Lower lobe of right lung (tissue), 2 donors: ENCODE measurements around the gene TDRD1. TPM values are rescaled to one million over a fixed set of nuclear protein-coding genes. Genes with fewer than 3 reads are reported as not detected.

Experiments used
- ATAC-seq, 2 donors: fragments of 200-7000 bp; cut with Tn5 transposase; one replicate each; pipeline ENCODE4 v1.9.1; 2020 to 2022; ENCODE audit warnings: mild to moderate bottlenecking in 2 of 2, moderate library complexity in 2 of 2
- DNase-seq: peaks from one replicate; pipeline ENCODE4 v3.0.0-alpha.2; 2020
- H3K27ac ChIP-seq: fragments of 200-600 bp; one replicate; pipeline ENCODE4 v1.8.0; 2022
- H3K27me3 ChIP-seq: fragments of 200-600 bp; one replicate; pipeline ENCODE4 v1.8.0; 2022; ENCODE audit warnings: low read depth
- H3K36me3 ChIP-seq: fragments of 200-600 bp; one replicate; pipeline ENCODE4 v1.8.0; 2022; ENCODE audit warnings: mild to moderate bottlenecking
- H3K4me1 ChIP-seq: fragments of 200-600 bp; one replicate; pipeline ENCODE4 v1.8.0; 2022
- H3K4me3 ChIP-seq: fragments of 200-600 bp; one replicate; pipeline ENCODE4 v1.8.0; 2022; ENCODE audit warnings: mild to moderate bottlenecking
- H3K9me3 ChIP-seq: fragments of 200-600 bp; one replicate; pipeline ENCODE4 v1.8.0; 2022
- CTCF ChIP-seq: fragments of 200-600 bp; IDR thresholded peaks from one replicate; pipeline ENCODE4 v1.8.0; 2022; ENCODE audit warnings: antibody characterized with exemption, mild to moderate bottlenecking
- intact Hi-C: fragments of 100-400 bp; cut with DNase I; formaldehyde crosslinking; loops from one replicate; pipeline ENCODE4 v1.11.0; 2022
- total RNA-seq: library from RNA; stranded (reverse); fragmentation: NEBNext Ultra II Directional; extraction: Animal tissue kit (Norgen Biotek cat#: 25700); gene quantifications from one replicate; pipeline ENCODE4 v1.2.1, GENCODE V29; 2021
- donor health status: DM: no; HTN: yes; CAD: no; lungs with severe emphysema.

The TDRD1 gene
- total RNA-seq, 1 donor from 2014 or later, result 0.09 TPM

DNA sequence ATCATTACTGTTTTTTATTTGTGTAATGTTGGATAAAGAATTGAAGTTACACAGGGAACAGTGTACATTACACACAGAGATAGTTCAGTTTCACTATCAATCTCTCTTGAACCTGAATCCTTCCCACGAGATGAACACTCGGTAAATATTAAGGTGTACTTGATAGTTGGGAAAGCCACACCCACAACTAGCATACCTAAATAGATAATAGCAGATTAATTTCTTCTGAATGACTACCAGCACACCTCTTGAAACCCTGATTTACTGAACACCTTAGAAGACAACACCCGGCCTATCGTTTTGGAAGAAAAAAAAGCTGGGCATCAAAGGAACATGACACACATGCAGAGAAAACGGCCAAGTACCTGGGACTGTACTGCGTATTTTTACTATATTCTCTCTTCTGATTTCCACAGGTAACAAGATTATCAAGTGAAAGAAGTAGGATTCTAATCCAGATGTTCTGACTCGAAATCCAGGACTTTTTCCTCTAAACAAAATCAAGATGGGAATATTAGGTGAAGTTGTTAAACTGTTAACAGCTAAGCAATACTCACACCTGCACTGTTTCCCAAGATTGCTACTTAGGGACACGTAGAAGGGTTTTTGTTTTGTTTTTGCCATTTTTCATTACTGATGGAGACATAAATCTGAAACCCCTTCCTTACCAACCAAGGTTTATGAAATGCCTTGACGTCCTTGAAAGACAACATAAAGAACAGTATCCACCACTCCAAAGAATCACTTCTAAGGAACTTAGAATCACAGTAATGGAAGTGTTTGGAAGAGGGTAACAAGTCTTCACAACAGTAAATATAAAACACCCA is 6.2 kb upstream of the TDRD1 start:
- TF ChIP-seq CTCF, result no peak
- ATAC-seq, result no peak
- Histone ChIP-seq H3K36me3 (no peaks in the 10 kb centered on the region), H3K27me3 (no peaks in the 10 kb centered on the region), H3K27ac (peak overlapping the region; percentile 92), H3K4me1 (peaks cover 22% of the 10 kb centered on the region), H3K9me3 (peaks cover 7% of the 10 kb centered on the region), H3K4me3 (peak overlapping the region; percentile 71)
- DNase-seq, result no peak
- intact Hi-C loops, result no loop called here

DNA sequence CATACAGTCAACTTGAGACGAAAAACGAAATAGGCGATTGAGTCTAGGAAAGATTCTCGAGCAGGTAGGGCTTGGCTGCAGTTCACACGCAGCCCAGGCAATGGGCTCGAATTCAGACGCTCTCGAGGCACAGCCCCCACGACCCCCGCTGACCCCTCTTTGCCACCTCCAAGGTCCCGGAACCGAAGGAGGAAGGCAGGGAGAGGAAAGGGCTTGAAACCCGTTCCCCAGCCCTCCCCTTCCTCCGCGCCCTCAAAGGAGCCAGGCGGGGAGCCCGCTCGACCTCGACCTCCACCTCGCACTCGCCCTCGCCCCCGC is 5.6 kb upstream of the TDRD1 start:
- Histone ChIP-seq H3K4me1 (peaks cover 22% of the 10 kb centered on the region), H3K4me3 (peak overlapping the region; percentile 71), H3K27ac (peak overlapping the region; percentile 92), H3K27me3 (no peaks in the 10 kb centered on the region), H3K36me3 (no peaks in the 10 kb centered on the region), H3K9me3 (peaks cover 6% of the 10 kb centered on the region)
- intact Hi-C loops, result no loop called here
- DNase-seq, result no peak
- TF ChIP-seq CTCF, result no peak
- peak; percentile 11 to 14 for ATAC-seq

- peaks cover under 1% of the 10 kb centered on the region for H3K9me3 ChIP-seq
- DNase-seq (peak; percentile 98), ATAC-seq (peak; percentile 99 to 100)
- H3K27ac ChIP-seq, result peak within 1 kb of the TSS; percentile 92
- intact Hi-C loops, result no loop called here
- no peaks in the 10 kb centered on the region for H3K36me3 ChIP-seq
- H3K27me3 ChIP-seq, result no peaks in the 10 kb centered on the region
- H3K4me1 ChIP-seq, result peaks cover 22% of the 10 kb centered on the region
- peak within 1 kb of the TSS; percentile 71 for H3K4me3 ChIP-seq
- no peak for TF ChIP-seq CTCF
Observed at GRCh38 chr10:114173921-114174694, 5.0 kb upstream of the TDRD1 start, which contains the start of gene CCDC186. Gene CCDC186, minus strand, starts transcription at chr10:114174203. Its CDS starts 10,935 bp downstream, at chr10:114163268.

- no peaks in the 10 kb centered on the region for H3K27me3 ChIP-seq
- intact Hi-C loops, result no loop called here
- no peak for TF ChIP-seq CTCF
- H3K4me3 ChIP-seq, result peak overlapping the region; percentile 71
- no peaks in the 10 kb centered on the region for H3K9me3 ChIP-seq
- H3K36me3 ChIP-seq, result no peaks in the 10 kb centered on the region
- H3K4me1 ChIP-seq, result peaks cover 22% of the 10 kb centered on the region
- DNase-seq, result peak; percentile 82
- H3K27ac ChIP-seq, result peak overlapping the region; percentile 92
- ATAC-seq, result peak; percentile 83 to 84
Observed at GRCh38 chr10:114174695-114175188, 4.4 kb upstream of the TDRD1 start.

DNA sequence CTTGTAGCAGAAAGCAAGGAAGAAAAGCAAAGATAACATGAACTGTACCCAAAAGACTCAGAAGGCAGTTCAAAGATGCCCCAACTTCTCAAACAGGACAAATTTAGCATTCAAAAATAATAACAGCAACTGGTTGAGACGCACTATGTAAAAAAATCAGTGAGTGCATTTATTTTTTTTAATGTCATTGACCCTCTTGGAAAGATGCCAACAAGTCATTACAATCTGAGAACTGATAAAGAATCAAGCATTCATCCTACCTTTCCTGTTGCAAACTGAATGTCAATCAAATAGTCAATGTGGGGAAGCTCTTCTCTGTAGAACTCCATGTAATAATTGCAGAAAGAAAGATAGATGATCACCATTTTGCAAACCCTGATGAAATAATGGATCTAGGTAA is 3.5 kb upstream of the TDRD1 start:
- Histone ChIP-seq H3K4me1 (peaks cover 22% of the 10 kb centered on the region), H3K36me3 (no peaks in the 10 kb centered on the region), H3K9me3 (no peaks in the 10 kb centered on the region), H3K4me3 (no peak overlapping the region), H3K27ac (no peak overlapping the region), H3K27me3 (no peaks in the 10 kb centered on the region)
- no peak for TF ChIP-seq CTCF
- intact Hi-C loops, result no loop called here
- ATAC-seq, result no peak
- DNase-seq, result no peak
